SH-SY5Y (cell line): ENCODE measurements around the gene SLC6A20.

Experiments used
- GATA2 ChIP-seq: IDR thresholded peaks from 2 replicates; pipeline ENCODE4 v1.6.1; 2011; ENCODE audit warnings: mild to moderate bottlenecking, low read depth, low read length
- GATA3 ChIP-seq: IDR thresholded peaks from 2 replicates; pipeline ENCODE4 v1.6.1; 2011; ENCODE audit warnings: low read depth, mild to moderate bottlenecking, low read length, moderate library complexity

DNA sequence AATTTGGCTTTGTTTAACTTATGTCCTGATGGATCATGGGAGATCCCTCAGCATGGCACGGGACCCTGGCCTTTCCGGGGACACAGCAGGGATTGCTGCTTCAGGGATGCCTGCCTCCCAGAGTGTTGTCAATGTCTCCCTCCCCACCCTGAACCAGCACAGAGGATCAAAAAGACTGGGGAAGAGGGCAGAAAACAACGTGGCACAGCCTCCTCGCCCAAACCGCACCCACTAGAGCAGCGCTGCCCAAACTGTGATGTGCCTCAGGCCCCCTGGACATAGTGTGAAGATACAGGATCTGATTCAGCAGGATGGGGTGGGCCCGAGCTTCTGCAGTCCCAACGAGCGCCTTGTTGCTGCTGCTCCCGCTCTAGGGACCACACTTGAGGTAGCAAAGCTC lies 34.5 kb downstream of the SLC6A20 start:
- TF ChIP-seq GATA2 (no peak), GATA3 (no peak)
